Fibroblast of mammary gland (primary cell): ENCODE data around the gene AP2B1.

ENCODE experiments used
- DNase-seq: peaks from one replicate; pipeline ENCODE4 v3.0.0-alpha.2; 2010; ENCODE audit warnings: low read depth
- H3K4me3 ChIP-seq: 2 replicates; pipeline ENCODE4 v1.5.1; 2011; ENCODE audit warnings: low read depth, mild to moderate bottlenecking, low read length, moderate library complexity; ENCODE audit not compliant: control insufficient read depth
- TF ChIP-seq, protein P1 (sequence below): conservative IDR thresholded peaks from 2 replicates; pipeline ENCODE4 v1.5.1; 2011; ENCODE audit warnings: low read depth, low read length, inconsistent platforms; ENCODE audit not compliant: control insufficient read depth, insufficient read depth

Gene AP2B1

DNA sequence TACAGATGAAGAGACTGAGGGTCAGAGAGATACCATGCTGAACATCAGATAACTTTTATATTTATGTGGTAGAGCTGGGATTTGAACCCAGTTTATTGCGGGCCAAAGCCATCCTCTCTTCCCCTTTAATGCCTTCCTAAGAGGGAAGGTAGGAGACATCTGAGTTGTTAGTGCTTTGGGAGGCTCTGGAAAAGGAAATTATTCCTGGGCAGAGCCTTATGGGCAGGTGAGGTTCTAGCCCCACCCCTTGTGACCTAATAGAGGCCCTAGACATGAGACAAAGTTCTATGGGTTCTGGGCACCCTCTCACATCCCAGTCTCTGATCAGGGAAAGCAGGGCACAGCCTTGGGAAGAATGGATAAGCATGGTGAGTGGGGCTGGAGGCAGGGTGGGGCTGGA is 173.5 kb downstream of the AP2B1 start, which contains the start of gene C17orf50:
C17orf50 (plus strand) TSS at position 301 of the 400 bp plus-strand sequence; CDS start at position 356, 55 bp downstream.
- no peak for DNase-seq
- TF ChIP-seq, protein P1, sequence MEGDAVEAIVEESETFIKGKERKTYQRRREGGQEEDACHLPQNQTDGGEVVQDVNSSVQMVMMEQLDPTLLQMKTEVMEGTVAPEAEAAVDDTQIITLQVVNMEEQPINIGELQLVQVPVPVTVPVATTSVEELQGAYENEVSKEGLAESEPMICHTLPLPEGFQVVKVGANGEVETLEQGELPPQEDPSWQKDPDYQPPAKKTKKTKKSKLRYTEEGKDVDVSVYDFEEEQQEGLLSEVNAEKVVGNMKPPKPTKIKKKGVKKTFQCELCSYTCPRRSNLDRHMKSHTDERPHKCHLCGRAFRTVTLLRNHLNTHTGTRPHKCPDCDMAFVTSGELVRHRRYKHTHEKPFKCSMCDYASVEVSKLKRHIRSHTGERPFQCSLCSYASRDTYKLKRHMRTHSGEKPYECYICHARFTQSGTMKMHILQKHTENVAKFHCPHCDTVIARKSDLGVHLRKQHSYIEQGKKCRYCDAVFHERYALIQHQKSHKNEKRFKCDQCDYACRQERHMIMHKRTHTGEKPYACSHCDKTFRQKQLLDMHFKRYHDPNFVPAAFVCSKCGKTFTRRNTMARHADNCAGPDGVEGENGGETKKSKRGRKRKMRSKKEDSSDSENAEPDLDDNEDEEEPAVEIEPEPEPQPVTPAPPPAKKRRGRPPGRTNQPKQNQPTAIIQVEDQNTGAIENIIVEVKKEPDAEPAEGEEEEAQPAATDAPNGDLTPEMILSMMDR = no peak
- H3K4me3 ChIP-seq = no peak within 1 kb of the TSS

DNA sequence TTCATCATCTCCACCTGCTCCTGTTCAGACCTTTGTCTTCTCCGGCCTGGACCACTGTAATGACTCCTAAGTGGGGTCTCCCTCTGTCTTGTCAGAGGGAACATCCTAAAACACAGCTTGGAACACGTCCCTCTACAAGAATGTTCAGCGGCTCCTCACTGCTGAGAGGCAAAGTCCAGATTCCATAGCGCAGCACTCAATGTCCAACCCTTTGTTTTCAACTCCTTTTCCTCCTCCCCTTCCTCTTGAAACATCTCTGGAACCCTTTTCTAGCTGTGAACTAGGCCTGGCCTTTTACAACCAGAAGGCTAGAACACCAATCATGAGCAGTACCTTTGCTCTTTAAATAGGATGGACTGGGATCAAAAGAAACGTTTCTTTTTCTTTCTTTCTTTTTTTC is 174.5 kb downstream of the AP2B1 start:
- H3K4me3 ChIP-seq = no peak overlapping the region
- TF ChIP-seq, protein P1 = no peak
- DNase-seq = no peak

DNA sequence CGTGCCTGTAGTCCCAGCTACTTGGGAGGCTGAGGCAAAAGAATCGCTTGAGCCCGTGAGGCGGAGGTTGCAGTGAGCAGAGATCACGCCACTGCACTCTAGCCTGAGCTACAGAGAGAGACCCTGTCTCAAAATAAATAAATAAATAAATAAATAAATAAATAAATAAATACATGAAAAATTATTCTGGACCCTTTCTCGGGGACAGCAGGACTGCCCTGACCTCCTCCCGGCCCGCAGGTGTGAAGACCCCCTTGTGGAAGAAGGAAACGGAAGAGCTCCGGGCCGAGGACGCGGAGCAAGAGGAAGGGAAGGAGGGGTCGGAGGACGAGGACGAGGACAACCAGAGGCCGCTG is 176.6 kb downstream of the AP2B1 start:
- DNase-seq = no peak
- TF ChIP-seq, protein P1 = no peak
- no peak overlapping the region for H3K4me3 ChIP-seq

DNA sequence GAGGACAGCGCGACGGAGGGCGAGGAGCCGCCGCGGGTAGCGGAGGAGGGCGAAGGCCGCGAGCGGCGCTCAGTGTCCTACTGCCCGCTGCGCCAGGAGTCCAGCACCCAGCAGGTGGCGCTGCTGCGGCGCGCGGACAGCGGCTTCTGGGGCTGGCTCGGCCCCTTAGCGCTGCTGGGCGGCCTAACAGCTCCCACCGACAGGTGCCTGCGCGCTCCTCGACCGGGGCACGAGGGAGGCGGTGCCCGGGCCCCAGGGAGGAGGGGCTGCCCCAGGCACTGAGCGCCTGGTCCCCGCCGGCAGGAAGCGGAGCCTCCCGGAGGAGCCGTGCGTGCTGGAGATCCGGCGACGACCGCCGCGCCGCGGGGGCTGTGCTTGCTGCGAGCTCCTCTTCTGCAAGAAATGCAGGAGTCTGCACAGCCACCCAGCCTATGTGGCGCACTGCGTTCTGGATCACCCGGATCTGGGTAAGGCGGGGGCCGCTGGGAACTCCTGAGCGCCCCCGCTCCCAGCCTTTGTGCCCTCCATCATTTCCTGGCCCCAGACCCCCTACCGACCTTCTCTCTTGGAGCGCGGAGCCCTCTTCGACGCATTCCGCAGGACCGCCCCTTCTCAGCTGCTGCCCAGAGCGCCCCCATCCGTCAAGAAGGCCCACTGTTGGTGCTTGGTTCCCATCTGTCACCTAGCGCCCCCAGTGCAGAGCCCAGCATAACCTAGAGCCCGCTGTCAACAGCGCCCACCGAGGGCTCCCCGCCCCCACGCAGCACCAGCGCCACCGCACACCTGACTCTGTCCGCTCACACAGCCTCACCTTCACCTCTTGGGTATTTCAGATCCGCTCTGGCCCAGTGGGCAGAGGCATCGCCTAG is 177.2 kb downstream of the AP2B1 start:
- peak; percentile 75 for DNase-seq
- no peak overlapping the region for H3K4me3 ChIP-seq
- TF ChIP-seq, protein P1 = peak; percentile 63

DNA sequence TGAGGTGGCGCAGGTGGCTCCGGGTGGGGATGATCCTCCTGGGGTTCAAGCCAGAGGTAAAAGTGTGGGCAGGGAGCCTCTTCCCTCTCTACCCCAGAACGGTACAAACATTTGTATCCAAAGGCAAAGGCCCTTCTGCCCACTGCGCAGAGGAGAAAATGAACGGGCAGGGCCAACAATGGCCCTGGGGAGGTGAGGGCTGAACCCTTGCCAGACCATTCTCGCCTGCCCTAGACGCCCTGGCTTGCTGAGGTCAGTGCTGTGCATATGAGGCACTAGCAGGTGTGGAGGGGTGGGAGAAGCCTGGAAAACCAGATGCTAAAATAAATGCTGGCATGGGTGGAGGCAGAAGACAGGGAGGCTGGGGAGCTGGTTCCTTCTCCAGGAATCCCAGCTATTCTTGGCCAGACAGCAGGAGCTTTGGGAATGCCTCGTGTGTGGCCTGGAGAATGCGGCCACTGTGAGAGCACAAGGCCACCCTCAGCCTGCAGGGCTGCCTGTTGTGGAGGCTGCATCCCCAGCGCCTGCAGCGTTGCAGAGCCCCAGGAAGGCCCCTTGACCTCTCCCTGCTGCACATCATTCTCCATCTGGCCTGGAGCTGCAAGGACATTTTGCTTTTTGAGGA is 178.1 kb downstream of the AP2B1 start:
- DNase-seq = no peak
- TF ChIP-seq, protein P1 = no peak
- H3K4me3 ChIP-seq = no peak overlapping the region

DNA sequence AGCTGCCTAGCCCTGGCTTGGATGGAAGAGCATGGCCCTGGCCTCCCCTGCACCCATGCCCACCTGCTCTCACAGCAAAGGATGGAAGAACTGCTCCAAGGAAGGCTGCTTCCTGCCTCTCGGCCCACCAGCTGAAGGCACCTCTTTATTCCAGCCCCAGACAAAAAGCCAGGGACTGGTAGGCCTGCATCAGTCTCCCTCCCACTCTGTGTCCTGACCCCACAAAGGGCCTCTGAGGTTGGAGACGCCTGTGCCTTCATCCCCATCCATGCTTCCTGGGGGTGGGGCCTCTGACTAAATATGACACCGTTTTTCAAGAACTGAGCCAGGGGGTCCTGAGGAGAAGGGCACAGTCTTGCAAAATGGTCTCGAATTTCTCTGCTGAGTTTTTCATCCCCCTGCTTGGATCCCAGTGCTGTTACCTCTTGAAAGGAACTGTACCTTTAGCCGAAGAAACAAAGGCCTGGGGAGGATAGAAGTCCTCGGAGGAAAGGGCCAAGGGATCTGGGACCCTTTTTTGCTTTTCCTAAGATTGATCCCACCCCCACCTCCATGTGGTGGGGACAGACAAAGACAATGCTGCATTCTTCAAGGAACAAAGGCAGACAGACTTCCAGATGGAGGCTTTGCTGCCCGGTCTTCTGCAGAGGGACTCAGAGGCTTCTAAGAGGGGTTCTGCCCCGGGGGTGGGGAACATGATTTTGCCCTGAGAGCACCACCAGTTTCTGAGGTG is 178.8 kb downstream of the AP2B1 start:
- no peak overlapping the region for H3K4me3 ChIP-seq
- TF ChIP-seq, protein P1 = no peak
- no peak for DNase-seq
